G401.6 (cell line): Measurements from ENCODE around the gene PHACTR3.

Source experiments
- FAIRE-seq: peaks from 2 replicates; lab custom pipeline; 2012; peaks lifted over from hg19 to GRCh38; lab: Jason Lieb, UNC

Gene PHACTR3

DNA sequence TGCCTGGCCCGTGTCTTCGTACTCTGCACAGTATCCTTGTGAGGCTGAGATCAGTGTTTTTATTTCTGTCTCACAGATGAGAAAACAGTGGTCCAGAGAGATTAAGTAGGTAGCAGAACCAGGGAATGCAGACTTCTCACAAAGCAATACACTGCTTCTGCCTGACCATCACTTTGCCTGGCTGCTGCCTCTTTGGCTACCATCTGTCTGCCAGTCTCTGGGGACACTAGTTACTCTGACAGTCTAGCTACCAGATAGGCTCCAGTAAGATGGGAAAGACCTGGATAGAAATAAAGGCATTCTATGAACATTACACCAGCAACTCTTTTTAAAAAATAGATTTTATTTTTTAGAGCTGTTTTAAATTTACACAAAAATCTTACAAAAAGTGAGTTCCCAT lies 96.9 kb downstream of the PHACTR3 start:
- FAIRE-seq = no peak

GRCh38 chr20:59703046-59703445 lies 98.7 kb downstream of the PHACTR3 start:
- no peak for FAIRE-seq

GRCh38 chr20:59705651-59706399 lies 101.5 kb downstream of the PHACTR3 start:
- no peak for FAIRE-seq

GRCh38 chr20:59706400-59706693 lies 102.0 kb downstream of the PHACTR3 start:
- FAIRE-seq = no peak

- FAIRE-seq = no peak
Measured at GRCh38 chr20:59708326-59708725, 104.0 kb downstream of the PHACTR3 start.

GRCh38 chr20:59709636-59710035 lies 105.3 kb downstream of the PHACTR3 start:
- no peak for FAIRE-seq

- FAIRE-seq = no peak
Measured at GRCh38 chr20:59718071-59718470, 113.7 kb downstream of the PHACTR3 start.

GRCh38 chr20:59718751-59719150 lies 114.4 kb downstream of the PHACTR3 start:
- FAIRE-seq = no peak

GRCh38 chr20:59720013-59720412 lies 115.7 kb downstream of the PHACTR3 start:
- no peak for FAIRE-seq

DNA sequence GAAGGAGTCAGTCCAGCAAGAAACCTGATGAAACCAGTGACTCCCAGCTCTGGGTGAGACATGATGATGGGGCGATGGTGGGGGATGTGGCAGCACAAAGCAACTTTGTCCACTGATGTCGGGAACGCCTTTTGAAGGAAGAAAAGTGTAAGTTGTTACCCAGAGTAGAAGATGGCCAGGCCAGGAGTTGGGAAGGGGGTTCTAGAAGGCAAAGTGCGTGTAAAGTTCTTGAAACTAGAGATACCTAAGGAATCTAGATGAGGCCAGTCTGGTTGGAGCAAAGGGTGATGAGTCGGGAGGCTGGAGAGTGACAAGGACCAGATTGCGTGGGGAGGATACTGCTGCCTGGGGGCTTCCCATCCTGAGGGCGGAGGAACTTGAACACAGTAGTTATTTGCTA lies 117.0 kb downstream of the PHACTR3 start:
- no peak for FAIRE-seq

DNA sequence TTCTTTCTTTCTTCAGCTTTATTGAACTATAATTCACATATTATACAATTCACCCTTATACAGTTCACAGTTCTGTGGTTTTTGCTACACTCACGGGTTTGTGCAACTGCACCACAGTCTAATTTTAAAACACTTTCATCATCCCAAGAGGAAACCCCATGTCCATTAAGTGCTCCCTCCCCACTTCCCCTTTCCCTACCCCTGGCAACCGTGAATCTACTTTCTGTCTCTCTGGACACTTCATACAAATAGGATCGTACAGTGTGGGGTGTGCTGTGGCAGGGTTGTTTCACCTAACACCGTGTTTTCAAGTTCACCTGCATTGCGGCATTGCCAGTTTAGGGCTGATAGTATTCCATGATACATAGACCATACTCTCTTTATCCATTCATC lies 118.8 kb downstream of the PHACTR3 start:
- no peak for FAIRE-seq

DNA sequence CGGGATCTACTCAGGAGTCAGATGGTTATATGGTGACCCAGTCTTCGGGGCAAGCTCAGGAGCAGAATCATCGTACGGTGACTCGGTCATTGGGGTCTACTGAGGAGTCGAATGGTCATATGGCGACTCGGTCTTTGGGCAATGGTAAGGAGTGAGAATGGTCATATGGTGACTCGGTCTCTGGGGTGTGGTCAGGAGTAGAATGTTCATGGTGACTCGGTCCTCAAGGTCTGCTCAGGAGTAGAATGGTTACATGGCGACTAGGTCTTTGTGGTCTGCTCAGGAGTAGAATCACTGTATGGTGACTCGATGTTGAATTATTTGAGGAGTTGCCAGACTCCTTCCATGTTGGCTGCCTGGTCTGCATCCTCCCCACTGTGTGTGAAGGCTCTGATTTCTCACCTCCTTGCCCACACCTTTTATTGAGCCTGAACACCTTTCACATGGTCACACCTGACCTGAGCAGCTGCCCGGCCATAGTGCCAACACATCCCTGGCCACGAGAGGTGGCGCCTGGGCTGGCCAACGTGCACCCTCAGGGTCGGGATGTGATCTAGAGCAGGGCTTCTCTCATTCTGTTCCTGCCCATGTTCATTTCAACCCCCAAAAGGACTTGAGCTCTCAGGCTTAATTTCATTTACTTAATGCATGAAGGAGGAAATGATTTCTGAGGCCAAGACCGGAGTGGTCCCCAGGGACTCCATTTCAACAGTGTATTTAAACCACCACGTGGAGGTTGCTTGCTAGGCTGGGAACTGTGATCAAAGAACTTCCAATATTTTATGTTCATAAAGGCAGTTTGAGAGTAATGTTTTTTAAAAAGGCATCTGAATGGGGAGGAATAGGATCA lies 119.5 kb downstream of the PHACTR3 start:
- no peak for FAIRE-seq

DNA sequence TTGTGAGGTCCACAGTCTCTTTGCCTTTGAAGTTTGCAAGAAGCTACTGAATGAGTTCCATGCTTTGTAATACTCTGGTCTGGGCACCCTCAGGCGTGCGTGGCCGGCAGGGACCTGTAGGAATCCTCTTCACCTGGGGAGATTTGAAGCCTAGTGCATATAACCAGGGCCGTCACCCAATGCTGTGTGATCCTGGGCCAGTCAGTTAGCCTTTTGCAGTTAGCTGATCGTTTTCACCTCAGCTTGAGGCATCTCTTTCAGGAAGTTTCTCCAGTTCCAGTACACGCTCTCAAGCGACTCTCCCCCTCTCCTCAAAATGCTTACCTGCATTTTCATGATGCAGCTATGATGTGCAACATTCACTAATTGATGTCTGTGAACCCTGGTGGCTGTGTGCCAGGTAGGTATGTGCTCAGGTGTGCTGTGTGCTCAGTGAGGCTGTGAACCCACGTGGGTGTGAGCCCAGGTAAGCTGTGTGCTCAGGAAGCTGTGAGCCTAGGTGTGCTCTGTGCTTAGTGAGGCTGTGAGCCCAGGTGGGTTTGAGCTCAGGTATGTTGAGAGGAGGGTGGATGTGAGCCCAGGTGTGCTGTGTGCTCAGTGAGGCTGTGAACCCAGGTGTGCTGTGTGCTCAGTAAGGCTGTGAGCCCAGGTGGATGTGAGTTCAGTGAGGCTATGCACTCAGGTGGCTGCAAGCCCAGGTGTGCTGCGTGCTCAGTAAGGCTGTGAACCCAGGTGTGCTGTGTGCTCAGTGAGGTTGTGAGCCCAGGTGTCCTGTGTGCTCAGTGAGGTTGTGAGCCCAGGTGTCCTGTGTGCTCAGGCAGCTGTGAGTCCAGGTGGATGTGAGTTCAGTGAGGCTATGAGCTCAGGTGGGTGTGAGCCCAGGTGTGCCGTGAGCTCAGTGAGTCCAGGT lies 120.4 kb downstream of the PHACTR3 start:
- no peak for FAIRE-seq

- FAIRE-seq = no peak
Measured at GRCh38 chr20:59725476-59726280, 121.3 kb downstream of the PHACTR3 start.

DNA sequence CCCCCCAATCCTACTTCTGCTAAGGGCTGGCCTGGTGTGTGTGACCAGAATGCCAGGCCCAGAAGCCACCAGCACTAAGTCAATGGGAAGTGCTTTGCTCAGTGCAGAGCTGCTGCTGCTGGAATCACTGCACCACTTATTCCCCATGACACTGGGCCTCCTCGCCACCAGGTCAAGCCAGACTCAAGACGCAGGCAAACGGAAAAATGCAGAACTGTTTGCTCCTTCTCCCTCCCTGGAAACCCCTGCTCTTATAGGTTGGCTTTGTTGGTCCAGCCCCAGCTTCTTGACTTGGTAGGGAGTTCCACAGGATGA lies 121.9 kb downstream of the PHACTR3 start:
- no peak for FAIRE-seq

- no peak for FAIRE-seq
Measured at GRCh38 chr20:59728722-59729430, 124.5 kb downstream of the PHACTR3 start.

DNA sequence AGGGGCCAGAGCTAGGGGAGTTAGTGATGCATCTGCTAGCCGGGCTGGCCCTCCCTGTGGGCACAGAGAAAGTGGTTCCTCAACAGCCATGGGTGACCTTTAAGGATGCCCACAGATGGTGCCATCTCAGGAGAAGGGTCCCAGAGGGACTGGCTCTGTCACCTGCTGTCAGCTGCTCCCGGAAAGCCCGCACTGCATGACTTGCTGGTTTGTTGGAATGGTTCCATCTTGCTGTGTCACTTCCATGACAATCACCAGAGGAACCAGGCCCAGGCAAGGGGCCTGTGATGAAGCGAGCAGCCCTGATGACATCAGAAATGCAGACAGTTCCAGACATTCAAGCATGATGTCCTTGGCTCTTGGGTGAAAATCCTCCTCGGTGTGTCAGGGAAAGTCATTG lies 125.2 kb downstream of the PHACTR3 start:
- FAIRE-seq = no peak

GRCh38 chr20:59730722-59731121 lies 126.4 kb downstream of the PHACTR3 start:
- no peak for FAIRE-seq

GRCh38 chr20:59731376-59731775 lies 127.0 kb downstream of the PHACTR3 start:
- no peak for FAIRE-seq

DNA sequence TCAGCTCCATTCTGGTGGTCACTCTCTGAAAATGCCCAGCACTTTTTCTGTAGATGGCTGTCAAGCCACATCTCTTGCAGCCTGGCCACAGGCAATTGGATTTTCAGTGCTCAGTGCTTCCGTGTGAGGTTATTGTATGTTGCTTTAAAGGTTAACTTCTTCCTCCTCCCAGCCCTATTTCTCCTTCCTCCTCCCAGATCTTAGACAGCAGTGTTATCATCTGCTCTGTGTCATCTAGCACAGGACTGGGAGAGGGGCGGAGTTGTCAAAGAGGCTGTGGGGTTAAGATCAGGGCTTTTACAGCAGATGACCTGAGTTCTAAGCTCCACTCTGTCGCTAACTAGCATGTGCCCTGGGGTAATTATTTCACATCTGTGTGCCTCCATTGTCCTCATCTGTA lies 129.0 kb downstream of the PHACTR3 start:
- no peak for FAIRE-seq

DNA sequence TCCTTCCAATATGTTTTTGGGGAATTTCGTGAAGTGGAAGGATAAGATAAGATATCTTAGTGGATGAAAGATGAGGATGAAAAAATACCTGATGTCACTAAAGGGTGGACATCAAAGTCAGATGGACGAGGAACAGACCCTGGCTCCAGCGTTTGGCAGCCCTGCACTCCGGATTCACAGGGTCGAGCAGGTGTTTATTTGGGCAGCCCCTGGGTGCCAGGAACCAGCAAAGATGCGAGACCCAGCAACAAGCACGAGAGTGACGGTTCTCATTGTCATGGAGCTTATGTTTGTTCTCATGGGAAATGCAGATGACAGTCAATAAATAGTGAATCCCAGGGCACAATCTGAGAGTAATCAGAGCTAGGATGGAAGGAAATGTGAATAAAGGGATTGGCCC lies 131.1 kb downstream of the PHACTR3 start:
- no peak for FAIRE-seq

GRCh38 chr20:59735917-59736316 lies 131.6 kb downstream of the PHACTR3 start:
- FAIRE-seq = no peak
